ENCODE data around the gene CASK. TPM values are rescaled to one million over a fixed set of nuclear protein-coding genes. Genes with fewer than 3 reads are reported as not detected.
A peak's percentile ranks its signal among the peaks of the same experiment; 100 is the strongest.

CASK gene
- total and polyA plus RNA-seq, 10 donors: 4.7 to 63.7 (median 42.8) TPM

DNA sequence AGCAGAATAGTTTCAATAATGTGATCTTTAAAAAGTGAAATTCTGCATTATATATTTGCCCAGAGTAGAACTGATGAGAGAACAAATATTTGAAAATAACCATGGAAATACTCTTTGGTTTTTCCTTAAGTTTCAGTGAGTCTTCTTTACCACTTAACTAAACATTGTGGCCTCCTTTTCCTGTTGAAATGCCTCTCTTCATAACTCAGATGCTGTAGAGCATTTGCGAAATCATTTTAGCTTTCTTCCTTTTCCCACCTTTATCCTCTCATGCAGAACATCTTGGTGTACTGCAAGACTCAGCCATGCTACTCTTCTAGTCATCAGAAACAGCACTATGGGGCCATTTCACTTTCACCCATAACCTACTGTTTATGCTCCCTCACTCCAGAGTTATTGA is 48.2 kb downstream of the CASK start:
- Histone ChIP-seq H3K4me1 (peaks cover 0 to 17% (median 0%) of the 10 kb centered on the region in 6 donors), H3K4me3 (no peak overlapping the region), H3K36me3 (no peaks in the 10 kb centered on the region), H3K27ac (no peak overlapping the region), H3K27me3 (replicated peaks in 1 of 7) (no peaks in the 10 kb centered on the region), H3K9me3 (no peaks in the 10 kb centered on the region)
- DNase-seq: no peak
- TF ChIP-seq, protein P1, sequence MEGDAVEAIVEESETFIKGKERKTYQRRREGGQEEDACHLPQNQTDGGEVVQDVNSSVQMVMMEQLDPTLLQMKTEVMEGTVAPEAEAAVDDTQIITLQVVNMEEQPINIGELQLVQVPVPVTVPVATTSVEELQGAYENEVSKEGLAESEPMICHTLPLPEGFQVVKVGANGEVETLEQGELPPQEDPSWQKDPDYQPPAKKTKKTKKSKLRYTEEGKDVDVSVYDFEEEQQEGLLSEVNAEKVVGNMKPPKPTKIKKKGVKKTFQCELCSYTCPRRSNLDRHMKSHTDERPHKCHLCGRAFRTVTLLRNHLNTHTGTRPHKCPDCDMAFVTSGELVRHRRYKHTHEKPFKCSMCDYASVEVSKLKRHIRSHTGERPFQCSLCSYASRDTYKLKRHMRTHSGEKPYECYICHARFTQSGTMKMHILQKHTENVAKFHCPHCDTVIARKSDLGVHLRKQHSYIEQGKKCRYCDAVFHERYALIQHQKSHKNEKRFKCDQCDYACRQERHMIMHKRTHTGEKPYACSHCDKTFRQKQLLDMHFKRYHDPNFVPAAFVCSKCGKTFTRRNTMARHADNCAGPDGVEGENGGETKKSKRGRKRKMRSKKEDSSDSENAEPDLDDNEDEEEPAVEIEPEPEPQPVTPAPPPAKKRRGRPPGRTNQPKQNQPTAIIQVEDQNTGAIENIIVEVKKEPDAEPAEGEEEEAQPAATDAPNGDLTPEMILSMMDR (IDR thresholded peaks at IDR 0.05 in 8 of 11, conservative IDR thresholded peaks at IDR 0.05 in 3 of 11): no peak
- TF ChIP-seq POLR2AphosphoS5 (IDR thresholded peaks at IDR 0.05) (no peak), POLR2A (IDR thresholded peaks at IDR 0.05) (no peak)
- WGBS, 5 donors: 81 to 93% (median 88%) methylated on average over 1 of the region's 1 CpG
- intact Hi-C loops (cut with DNase I; ENCODE audit: low total_unique reads): no loop called here

DNA sequence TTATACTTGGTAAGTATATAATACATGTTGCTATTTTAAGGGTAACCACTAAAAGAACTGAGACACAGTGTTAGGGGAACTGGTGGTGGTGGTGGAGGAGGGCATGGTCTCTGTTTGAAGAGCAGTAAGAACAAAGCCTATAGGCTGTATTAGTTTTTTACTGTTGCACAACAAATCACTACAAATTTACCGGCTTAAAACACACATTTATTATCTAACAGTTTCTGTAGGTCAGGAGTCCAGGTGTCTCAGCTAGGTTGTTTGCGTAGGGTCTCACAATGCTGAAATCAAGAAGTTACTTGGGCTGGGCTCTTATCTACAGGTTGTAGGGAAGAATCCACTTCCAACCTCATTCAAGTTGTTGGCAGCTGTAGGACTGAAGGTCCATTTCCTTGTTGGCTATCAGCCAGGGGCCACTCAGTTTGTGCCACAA is 52.6 kb downstream of the CASK start:
- Histone ChIP-seq H3K4me3 (no peak overlapping the region), H3K9me3 (no peaks in the 10 kb centered on the region), H3K36me3 (no peaks in the 10 kb centered on the region), H3K27me3 (replicated peaks in 1 of 7) (no peaks in the 10 kb centered on the region), H3K4me1 (peaks cover 0 to 15% (median 0%) of the 10 kb centered on the region in 6 donors), H3K27ac (peak overlapping the region in 3 of 8 donors; percentile 25 to 43 (median 38))
- intact Hi-C loops (cut with DNase I; ENCODE audit: low total_unique reads): no loop called here
- TF ChIP-seq POLR2A (IDR thresholded peaks at IDR 0.05): no peak
- DNase-seq: no peak
- WGBS, 5 donors: 67 to 83% (median 77%) methylated on average over 2 of the region's 2 CpGs

DNA sequence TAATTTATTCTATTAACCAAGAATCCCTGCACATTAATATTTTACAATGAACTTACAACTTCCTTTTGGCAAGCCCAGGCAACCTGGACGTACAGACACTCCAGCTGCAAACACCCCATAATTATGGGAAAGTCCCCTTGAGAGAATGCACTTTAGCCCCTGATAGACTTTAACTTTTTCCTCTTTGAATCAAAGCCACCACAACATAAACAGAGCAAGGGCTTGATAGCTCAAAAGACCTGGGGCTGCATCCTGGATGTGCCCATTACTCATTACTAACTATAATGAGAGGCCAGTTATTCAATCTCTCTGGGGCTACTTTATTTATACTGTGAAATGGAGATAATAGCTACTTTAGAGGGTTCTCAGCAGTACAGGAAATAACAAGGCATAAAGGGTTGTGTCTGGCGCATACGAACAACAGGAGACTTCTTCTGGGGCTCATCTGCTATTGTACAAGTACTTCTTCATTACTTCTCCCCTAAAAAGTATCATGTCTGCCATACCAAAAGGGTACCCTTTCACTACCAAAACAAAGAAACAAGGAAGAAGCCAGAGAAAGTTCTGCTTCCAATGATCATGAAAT is 54.9 kb downstream of the CASK start:
- intact Hi-C loops (cut with DNase I; ENCODE audit: low total_unique reads): no loop called here
- no peak for DNase-seq
- H3K27ac ChIP-seq: no peak overlapping the region
- no peaks in the 10 kb centered on the region for H3K27me3 ChIP-seq (replicated peaks in 1 of 7)
- H3K9me3 ChIP-seq: no peaks in the 10 kb centered on the region
- no peaks in the 10 kb centered on the region for H3K36me3 ChIP-seq
- whole genome bisulfite sequencing, 5 donors: 51 to 85% (median 66%) methylated on average over 3 of the region's 3 CpGs
- TF ChIP-seq, protein P1 (IDR thresholded peaks at IDR 0.05 in 8 of 11, conservative IDR thresholded peaks at IDR 0.05 in 3 of 11): no peak
- TF ChIP-seq POLR2A (IDR thresholded peaks at IDR 0.05): no peak
- no peak for TF ChIP-seq POLR2AphosphoS5 (IDR thresholded peaks at IDR 0.05)
- peaks cover 0 to 15% (median 0%) of the 10 kb centered on the region in 6 donors for H3K4me1 ChIP-seq
- no peak overlapping the region for H3K4me3 ChIP-seq

DNA sequence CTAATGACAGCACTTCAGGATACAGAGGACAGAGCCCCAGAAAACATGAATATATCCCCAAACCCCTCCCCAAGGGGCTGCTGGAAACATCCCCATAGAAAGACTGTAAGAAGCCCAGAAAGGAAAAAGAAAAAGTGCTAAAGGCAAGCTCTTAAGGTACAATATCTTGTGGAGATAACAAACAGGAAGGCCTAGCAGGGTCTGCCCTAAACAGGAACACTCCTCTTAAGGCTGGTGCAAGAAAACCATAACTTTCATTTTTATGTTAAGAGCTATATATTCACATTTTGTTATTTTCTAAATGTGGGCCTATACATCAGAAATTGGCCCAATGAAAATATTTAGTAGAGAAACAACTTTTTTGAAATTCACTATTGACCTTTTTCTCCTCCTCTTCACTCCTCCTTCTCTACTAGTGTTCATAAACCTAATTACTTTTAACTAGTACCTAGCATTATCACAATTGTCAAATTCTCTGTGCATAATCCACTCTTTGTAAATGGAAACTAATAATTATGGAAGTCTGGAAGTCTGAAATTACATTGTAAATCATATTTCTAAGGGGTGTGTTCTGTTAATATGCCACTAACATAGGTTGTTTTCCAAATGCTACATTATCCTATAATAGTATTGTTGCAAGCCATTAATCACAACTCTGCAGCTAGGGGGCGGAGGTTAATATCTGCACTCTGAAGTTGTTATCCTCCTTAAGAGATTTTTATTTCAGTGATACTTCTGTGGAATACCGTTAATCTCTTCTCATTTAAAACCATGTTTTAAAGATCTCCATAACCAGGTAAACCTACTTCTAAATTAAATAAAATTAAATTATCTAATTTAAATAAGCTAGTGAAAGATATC is 59.8 kb downstream of the CASK start:
- Histone ChIP-seq H3K27me3 (replicated peaks in 1 of 7) (peaks cover 0 to 3% (median 0%) of the 10 kb centered on the region in 7 donors), H3K9me3 (no peaks in the 10 kb centered on the region), H3K36me3 (no peaks in the 10 kb centered on the region), H3K4me3 (no peak overlapping the region), H3K4me1 (peaks cover 0 to 8% (median 5%) of the 10 kb centered on the region in 6 donors), H3K27ac (peak overlapping the region in 1 of 8 donors; percentile 13)
- TF ChIP-seq POLR2A (IDR thresholded peaks at IDR 0.05): no peak
- TF ChIP-seq POLR2AphosphoS5 (IDR thresholded peaks at IDR 0.05): no peak
- TF ChIP-seq, protein P1 (IDR thresholded peaks at IDR 0.05 in 8 of 11, conservative IDR thresholded peaks at IDR 0.05 in 3 of 11): peak in 1 of 11 experiments; percentile 9
- DNase-seq: no peak
- WGBS, 5 donors: 68 to 95% (median 76%) methylated on average over 2 of the region's 2 CpGs
- intact Hi-C loops (cut with DNase I; ENCODE audit: low total_unique reads): no loop called here
